Right lobe of liver (tissue), 6 donors: ENCODE results near the gene FXYD1. TPM values are rescaled to one million over a fixed set of nuclear protein-coding genes. Genes with fewer than 3 reads are reported as not detected.
A peak's percentile ranks its signal among the peaks of the same experiment; 100 is the strongest.

ENCODE experiments used
- ATAC-seq, 4 donors: fragments of 200-7000 bp; cut with Tn5 transposase; one replicate each; pipeline ENCODE4 v1.9.1; 2020; ENCODE audit warnings: mild to moderate bottlenecking in 4 of 4, moderate library complexity in 4 of 4
- DNase-seq, 3 donors: peaks; one replicate each; pipeline ENCODE4 v3.0.0-alpha.2; 2020
- H3K27ac ChIP-seq, 3 donors: fragments of 200-600 bp; one replicate each; pipeline ENCODE4 v1.8.0; 2022
- H3K27me3 ChIP-seq, 2 donors: fragments of 200-600 bp; one replicate each; pipeline ENCODE4 v1.8.0; 2022
- H3K36me3 ChIP-seq, 4 donors: fragments of 200-600 bp; sonication (generic) in 1 of 4; one replicate each; pipeline versions ENCODE4 v1.5.1 to v1.8.0; 2017 to 2022; ENCODE audit warnings: control low read depth in 1 of 4
- H3K4me1 ChIP-seq, 4 donors: fragments of 200-600 bp; sonication (generic) in 1 of 4; one replicate each; pipeline versions ENCODE4 v1.5.1 to v1.8.0; 2017 to 2022; ENCODE audit warnings: control low read depth in 1 of 4
- H3K4me3 ChIP-seq, 3 donors: fragments of 200-600 bp; one replicate each; pipeline ENCODE4 v1.8.0; 2022
- H3K9me3 ChIP-seq, 4 donors: fragments of 200-600 bp; sonication (generic) in 1 of 4; one replicate each; pipeline versions ENCODE4 v1.5.1 to v1.8.0; 2017 to 2022; ENCODE audit warnings: control low read depth in 1 of 4
- CTCF ChIP-seq, 4 donors: fragments of 200-600 bp in 3 of 4; fragments of 450-650 bp in 1 of 4; IDR thresholded peaks; one replicate each; pipeline versions ENCODE4 v1.5.1 to v1.8.0; 2016 to 2022; ENCODE audit warnings: antibody characterized with exemption in 4 of 4, mild to moderate bottlenecking in 2 of 4
- POLR2A ChIP-seq: fragments of 450-650 bp; IDR thresholded peaks from one replicate; pipeline ENCODE4 v1.6.1; 2017; ENCODE audit warnings: antibody characterized with exemption, mild to moderate bottlenecking
- WGBS: methylation state at CpG from one replicate; pipeline ENCODE4 v1.1.6; 2018; ENCODE audit warnings: low coverage, low lambda C conversion rate; ENCODE audit not compliant: insufficient coverage; ENCODE audit errors: missing lambda C conversion rate; 5-methylcytosine and 5-hydroxymethylcytosine counted together
- intact Hi-C, 2 donors: fragments of 100-400 bp; cut with DNase I; formaldehyde crosslinking; loops; one replicate each; pipeline versions ENCODE4 v1.11.2 to v1.14.1; 2022
- total RNA-seq, 6 experiments: library from RNA; depleted of rRNA in 2 of 6; stranded (reverse); fragments of >200 nt in 2 of 6; fragmentation: NEBNext Ultra II Directional in 3 of 6; extraction: Animal tissue kit (Norgen Biotek cat#: 25700) in 3 of 6; gene quantifications; one replicate each; pipeline versions ENCODE4 v1.1.0 to v1.2.4, GENCODE V29; 2016 to 2023
- donor health status: DM: no; HTN: yes; CAD: no.
- donor health status: DM: no; HTN: no; CAD: no.
- donor health status: DM: no; HTN: no; CAD: no.
- donor health status: DM: no; HTN: yes; CAD: no.
- donor health status: DM: no; HTN: yes; CAD: no.

Gene FXYD1
- total RNA-seq, 6 experiments from 2014 or later: 38.9 to 263 (median 140) TPM

GRCh38 chr19:35116072-35116801, 22.4 kb upstream of the FXYD1 start:
- TF ChIP-seq POLR2A (no peak), CTCF (IDR thresholded peaks at IDR 0.05) (no peak)
- no peaks in the 10 kb centered on the region for H3K36me3 ChIP-seq
- intact Hi-C loops: no loop called here
- no peak overlapping the region for H3K4me3 ChIP-seq
- DNase-seq (no peak), ATAC-seq (no peak)
- H3K4me1 ChIP-seq: peaks cover 0 to 7% (median 0%) of the 10 kb centered on the region in 4 donors
- H3K27me3 ChIP-seq: no peaks in the 10 kb centered on the region
- 79% methylated on average over 5 of the region's 13 CpGs for WGBS
- H3K27ac ChIP-seq: no peak overlapping the region
- H3K9me3 ChIP-seq: no peaks in the 10 kb centered on the region

- Histone ChIP-seq H3K4me1 (peaks cover 0 to 7% (median 0%) of the 10 kb centered on the region in 4 donors), H3K4me3 (no peak overlapping the region), H3K9me3 (no peaks in the 10 kb centered on the region), H3K27ac (no peak overlapping the region), H3K36me3 (no peaks in the 10 kb centered on the region), H3K27me3 (no peaks in the 10 kb centered on the region)
- DNase-seq (no peak), ATAC-seq (no peak)
- 32% methylated on average over 2 of the region's 8 CpGs for WGBS
- intact Hi-C loops: no loop called here
- TF ChIP-seq CTCF (IDR thresholded peaks at IDR 0.05) (no peak), POLR2A (no peak)
Measured at GRCh38 chr19:35117116-35117515, 21.5 kb upstream of the FXYD1 start.

GRCh38 chr19:35117799-35118198, 20.8 kb upstream of the FXYD1 start:
- intact Hi-C loops: no loop called here
- H3K4me3 ChIP-seq: no peak overlapping the region
- ATAC-seq (no peak), DNase-seq (no peak)
- no peaks in the 10 kb centered on the region for H3K27me3 ChIP-seq
- no peak overlapping the region for H3K27ac ChIP-seq
- peaks cover 0 to 7% (median 0%) of the 10 kb centered on the region in 4 donors for H3K4me1 ChIP-seq
- TF ChIP-seq CTCF (IDR thresholded peaks at IDR 0.05): no peak
- no peak for TF ChIP-seq POLR2A
- H3K36me3 ChIP-seq: no peaks in the 10 kb centered on the region
- H3K9me3 ChIP-seq: no peaks in the 10 kb centered on the region
- 0% methylated on average over 1 of the region's 11 CpGs for WGBS

GRCh38 chr19:35118268-35119020, 20.2 kb upstream of the FXYD1 start:
- intact Hi-C loops: no loop called here
- TF ChIP-seq CTCF (IDR thresholded peaks at IDR 0.05) (no peak), POLR2A (no peak)
- Histone ChIP-seq H3K9me3 (no peaks in the 10 kb centered on the region), H3K4me1 (peaks cover 0 to 7% (median 0%) of the 10 kb centered on the region in 4 donors), H3K27me3 (no peaks in the 10 kb centered on the region), H3K36me3 (no peaks in the 10 kb centered on the region), H3K27ac (peak overlapping the region in 1 of 3 donors; percentile 31), H3K4me3 (no peak overlapping the region)
- DNase-seq (no peak), ATAC-seq (peak in 1 of 4 donors; percentile 19)
- WGBS: 47% methylated on average over 2 of the region's 13 CpGs
